GM19467 (cell line): Measurements from ENCODE around the gene ZNF326.

Source experiments
- ATAC-seq: cut with Tn5 transposase; IDR thresholded peaks from one replicate; pipeline ENCODE4 v1.9.1; 2021; ENCODE audit warnings: mild to moderate bottlenecking, moderate library complexity; ENCODE audit not compliant: unreplicated experiment

The ZNF326 gene

DNA sequence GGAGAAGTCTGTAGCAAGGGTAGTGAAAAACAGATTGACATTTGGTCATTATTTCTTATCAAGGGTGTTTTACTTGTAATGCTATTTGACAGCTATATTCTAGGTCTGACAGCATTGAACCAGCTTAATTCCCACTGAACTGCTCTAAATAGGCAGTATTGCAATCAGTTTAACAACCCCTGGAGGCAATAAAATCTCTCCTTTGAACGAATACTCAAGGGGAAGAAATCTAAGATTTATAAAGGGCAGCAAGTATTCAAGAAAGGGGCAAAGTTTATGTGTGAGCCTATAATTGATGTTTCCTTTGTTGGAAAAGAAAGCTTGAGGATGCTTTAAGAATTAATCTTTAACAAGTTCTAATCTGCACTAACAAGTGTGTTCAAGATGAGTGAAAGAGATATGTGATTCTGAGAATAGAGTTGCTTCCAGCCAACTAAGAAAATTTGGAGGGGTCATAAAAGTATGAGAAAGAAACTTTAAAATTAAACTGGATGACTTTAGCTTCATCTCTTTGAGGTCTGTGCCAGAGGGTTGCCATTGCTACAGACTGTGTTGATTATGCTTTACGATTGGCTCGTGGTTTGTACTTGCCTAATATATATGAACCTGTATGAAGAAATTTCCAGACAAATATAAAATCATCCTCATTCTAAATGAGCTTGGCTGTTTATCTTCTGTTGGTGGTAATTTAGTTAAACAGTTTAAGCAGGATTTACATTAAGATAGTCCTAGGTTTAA is 72.5 kb downstream of the ZNF326 start:
- ATAC-seq, result no peak

DNA sequence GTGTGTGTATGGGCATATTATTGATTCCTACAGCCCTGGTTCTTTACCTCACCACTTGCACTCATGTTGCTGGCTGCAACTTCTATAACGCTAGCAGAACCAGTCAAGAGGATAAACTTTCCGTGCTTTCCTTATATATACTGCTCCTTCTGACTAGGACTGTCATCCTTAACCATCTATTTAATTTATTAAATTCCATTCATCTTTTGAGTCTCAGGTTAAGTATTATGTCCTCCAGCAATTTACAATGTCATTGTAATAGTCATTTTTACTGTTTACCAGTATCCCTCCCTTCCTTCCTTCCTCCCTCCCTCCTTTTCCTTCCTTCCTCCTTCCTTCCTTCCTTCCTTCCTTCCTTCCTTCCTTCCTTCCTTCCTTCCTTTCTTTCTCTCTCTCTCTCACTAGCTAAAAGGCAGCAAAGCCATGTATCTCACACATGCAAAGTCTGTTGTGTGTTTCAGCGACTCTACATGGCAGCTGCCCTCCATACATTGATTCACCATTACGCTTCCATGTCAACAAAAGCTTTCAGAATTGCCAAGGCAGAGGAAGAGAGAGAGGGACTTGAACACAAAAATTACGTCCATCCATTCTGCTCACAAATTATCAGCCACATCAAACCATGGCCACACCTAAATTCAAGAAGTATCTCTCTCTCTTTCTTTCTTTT is 73.8 kb downstream of the ZNF326 start:
- ATAC-seq, result no peak

DNA sequence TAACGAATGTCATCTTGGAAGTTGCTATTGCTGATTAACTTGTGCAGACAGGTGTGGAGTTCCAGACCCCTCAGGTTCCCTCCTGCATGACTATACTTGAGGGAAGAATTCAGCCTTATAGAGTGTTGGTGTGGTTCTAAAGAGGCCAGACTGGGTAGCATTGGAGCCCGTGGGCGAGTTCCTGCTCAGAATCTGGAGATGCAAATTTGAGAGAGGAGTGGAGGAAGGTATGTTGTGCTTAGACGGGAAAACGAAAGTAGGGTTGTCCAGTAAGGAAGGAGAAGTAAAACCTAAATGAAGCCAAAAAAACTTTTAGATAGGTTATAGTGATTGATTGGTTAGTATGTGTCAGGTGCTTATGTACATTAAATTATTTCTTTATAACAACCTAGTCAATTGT is 79.2 kb downstream of the ZNF326 start:
- ATAC-seq, result no peak

GRCh38 chr1:90074566-90074965 is 79.7 kb downstream of the ZNF326 start:
- ATAC-seq, result no peak

GRCh38 chr1:90074970-90075391 is 80.1 kb downstream of the ZNF326 start:
- ATAC-seq, result no peak

- no peak for ATAC-seq
These were observed 89.1 kb downstream of the ZNF326 start for GRCh38 chr1:90083995-90084394.
